Adipocyte (in vitro differentiated cells): ENCODE measurements around the gene PODXL.

Source experiments
- DNase-seq: peaks from one replicate; pipeline ENCODE4 v3.0.0-alpha.2; 2015; ENCODE audit warnings: low read depth
- H3K27me3 ChIP-seq: replicated peaks from 2 replicates; pipeline ENCODE4 v1.7.0; 2013; ENCODE audit warnings: mild to moderate bottlenecking, low read length, moderate library complexity; ENCODE audit not compliant: control insufficient read depth, insufficient read depth
- H3K36me3 ChIP-seq: 2 replicates; pipeline ENCODE4 v1.7.0; 2013; ENCODE audit warnings: low read length, mild to moderate bottlenecking, moderate library complexity; ENCODE audit not compliant: control insufficient read depth, insufficient read depth, severe bottlenecking
- H3K4me1 ChIP-seq: 2 replicates; pipeline ENCODE4 v1.7.0; 2013; ENCODE audit warnings: mild to moderate bottlenecking, low read length, moderate library complexity; ENCODE audit not compliant: control insufficient read depth, insufficient read depth
- H3K4me3 ChIP-seq: 2 replicates; pipeline ENCODE4 v1.7.0; 2013; ENCODE audit warnings: mild to moderate bottlenecking, low read length, moderate library complexity
- H3K9ac ChIP-seq: 2 replicates; pipeline ENCODE4 v1.7.0; 2013; ENCODE audit warnings: mild to moderate bottlenecking, low read length, moderate library complexity
- H3K9me3 ChIP-seq: 2 replicates; pipeline ENCODE4 v1.7.0; 2013; ENCODE audit warnings: mild to moderate bottlenecking, low read length, moderate library complexity; ENCODE audit not compliant: control insufficient read depth

The PODXL gene

GRCh38 chr7:131562941-131563340 lies 6.5 kb upstream of the PODXL start:
- H3K27me3 ChIP-seq, result peaks cover 2% of the 10 kb centered on the region
- H3K9me3 ChIP-seq, result no peaks in the 10 kb centered on the region
- H3K4me1 ChIP-seq, result no peaks in the 10 kb centered on the region
- no peak overlapping the region for H3K4me3 ChIP-seq
- H3K9ac ChIP-seq, result no peak overlapping the region
- no peaks in the 10 kb centered on the region for H3K36me3 ChIP-seq
- no peak for DNase-seq

GRCh38 chr7:131560061-131560460 lies 3.6 kb upstream of the PODXL start:
- H3K36me3 ChIP-seq, result no peaks in the 10 kb centered on the region
- no peaks in the 10 kb centered on the region for H3K27me3 ChIP-seq
- DNase-seq, result no peak
- H3K9ac ChIP-seq, result no peak overlapping the region
- no peak overlapping the region for H3K4me3 ChIP-seq
- H3K4me1 ChIP-seq, result peaks cover 16% of the 10 kb centered on the region
- no peaks in the 10 kb centered on the region for H3K9me3 ChIP-seq

- no peaks in the 10 kb centered on the region for H3K27me3 ChIP-seq
- H3K9me3 ChIP-seq, result no peaks in the 10 kb centered on the region
- peak; percentile 44 for DNase-seq
- H3K36me3 ChIP-seq, result no peaks in the 10 kb centered on the region
- peak overlapping the region; percentile 60 for H3K9ac ChIP-seq
- peaks cover 16% of the 10 kb centered on the region for H3K4me1 ChIP-seq
- peak overlapping the region; percentile 77 for H3K4me3 ChIP-seq
These were observed 1.4 kb upstream of the PODXL start for GRCh38 chr7:131557652-131558385.

- Histone ChIP-seq H3K4me3 (peak overlapping the region; percentile 77), H3K4me1 (peaks cover 16% of the 10 kb centered on the region), H3K9me3 (no peaks in the 10 kb centered on the region), H3K36me3 (no peaks in the 10 kb centered on the region), H3K9ac (peak overlapping the region; percentile 66), H3K27me3 (no peaks in the 10 kb centered on the region)
- no peak for DNase-seq
These were observed 652 bp upstream of the PODXL start for GRCh38 chr7:131556909-131557651.

- H3K4me1 ChIP-seq, result peaks cover 16% of the 10 kb centered on the region
- H3K36me3 ChIP-seq, result no peaks in the 10 kb centered on the region
- H3K9me3 ChIP-seq, result no peaks in the 10 kb centered on the region
- H3K9ac ChIP-seq, result peak overlapping the region; percentile 63
- H3K27me3 ChIP-seq, result no peaks in the 10 kb centered on the region
- no peak for DNase-seq
- peak overlapping the region; percentile 77 for H3K4me3 ChIP-seq
These were observed 826 bp downstream of the PODXL start for GRCh38 chr7:131555552-131556052.

- Histone ChIP-seq H3K4me3 (peak overlapping the region; percentile 77), H3K9me3 (no peaks in the 10 kb centered on the region), H3K36me3 (no peaks in the 10 kb centered on the region), H3K27me3 (no peaks in the 10 kb centered on the region), H3K4me1 (peaks cover 16% of the 10 kb centered on the region), H3K9ac (peak overlapping the region; percentile 63)
- DNase-seq, result no peak
These were observed 1.4 kb downstream of the PODXL start for GRCh38 chr7:131554880-131555516.

- H3K4me3 ChIP-seq, result no peak overlapping the region
- no peaks in the 10 kb centered on the region for H3K9me3 ChIP-seq
- no peaks in the 10 kb centered on the region for H3K36me3 ChIP-seq
- no peak overlapping the region for H3K9ac ChIP-seq
- H3K4me1 ChIP-seq, result peaks cover 16% of the 10 kb centered on the region
- no peak for DNase-seq
- H3K27me3 ChIP-seq, result no peaks in the 10 kb centered on the region
These were observed 2.5 kb downstream of the PODXL start for GRCh38 chr7:131553931-131554330.

GRCh38 chr7:131552053-131552452 lies 4.4 kb downstream of the PODXL start:
- H3K4me3 ChIP-seq, result no peak overlapping the region
- peaks cover 10% of the 10 kb centered on the region for H3K4me1 ChIP-seq
- no peaks in the 10 kb centered on the region for H3K9me3 ChIP-seq
- H3K27me3 ChIP-seq, result no peaks in the 10 kb centered on the region
- DNase-seq, result no peak
- no peak overlapping the region for H3K9ac ChIP-seq
- no peaks in the 10 kb centered on the region for H3K36me3 ChIP-seq

GRCh38 chr7:131550846-131551245 lies 5.6 kb downstream of the PODXL start:
- H3K9ac ChIP-seq, result no peak overlapping the region
- no peaks in the 10 kb centered on the region for H3K27me3 ChIP-seq
- H3K36me3 ChIP-seq, result no peaks in the 10 kb centered on the region
- no peaks in the 10 kb centered on the region for H3K9me3 ChIP-seq
- peaks cover 9% of the 10 kb centered on the region for H3K4me1 ChIP-seq
- DNase-seq, result no peak
- no peak overlapping the region for H3K4me3 ChIP-seq

GRCh38 chr7:131548371-131548770 lies 8.1 kb downstream of the PODXL start:
- H3K4me1 ChIP-seq, result peaks cover 14% of the 10 kb centered on the region
- no peaks in the 10 kb centered on the region for H3K27me3 ChIP-seq
- H3K9me3 ChIP-seq, result no peaks in the 10 kb centered on the region
- H3K9ac ChIP-seq, result no peak overlapping the region
- DNase-seq, result no peak
- no peak overlapping the region for H3K4me3 ChIP-seq
- H3K36me3 ChIP-seq, result no peaks in the 10 kb centered on the region

GRCh38 chr7:131547589-131547988 lies 8.8 kb downstream of the PODXL start:
- no peaks in the 10 kb centered on the region for H3K27me3 ChIP-seq
- H3K4me3 ChIP-seq, result no peak overlapping the region
- DNase-seq, result no peak
- H3K4me1 ChIP-seq, result peaks cover 14% of the 10 kb centered on the region
- H3K36me3 ChIP-seq, result no peaks in the 10 kb centered on the region
- no peak overlapping the region for H3K9ac ChIP-seq
- H3K9me3 ChIP-seq, result no peaks in the 10 kb centered on the region
